Fibroblast of lung (primary cell): ENCODE measurements around the gene TSSK2. TPM values are rescaled to one million over a fixed set of nuclear protein-coding genes. Genes with fewer than 3 reads are reported as not detected.

Experiments
- DNase-seq, 2 donors: peaks; one replicate each; pipeline versions ENCODE4 v3.0.0 to v3.0.0-alpha.2; 2010; ENCODE audit warnings: low read depth in 2 of 2
- H2AFZ ChIP-seq: 2 replicates; pipeline ENCODE4 v1.5.1; 2012; ENCODE audit warnings: low read length, control low read depth, inconsistent platforms
- H3K27ac ChIP-seq: 2 replicates; pipeline ENCODE4 v1.5.1; 2011; ENCODE audit warnings: low read length, control low read depth; ENCODE audit not compliant: insufficient read depth
- H3K27me3 ChIP-seq: 2 replicates; pipeline ENCODE4 v1.5.1; 2011; ENCODE audit warnings: mild to moderate bottlenecking, low read length; ENCODE audit not compliant: control insufficient read depth, insufficient read depth
- H3K36me3 ChIP-seq: 2 replicates; pipeline ENCODE4 v1.5.1; 2011; ENCODE audit warnings: low read length; ENCODE audit not compliant: control insufficient read depth, insufficient read depth
- H3K4me1 ChIP-seq: 2 replicates; pipeline ENCODE4 v1.5.1; 2011; ENCODE audit warnings: low read length; ENCODE audit not compliant: control insufficient read depth, insufficient read depth; ENCODE audit errors: extremely low read depth
- H3K4me2 ChIP-seq: 2 replicates; pipeline ENCODE4 v1.5.1; 2011; ENCODE audit warnings: low read length, control low read depth; ENCODE audit not compliant: insufficient read depth; ENCODE audit errors: extremely low read depth
- H3K4me3 ChIP-seq, 4 experiments: fragments of 200-600 bp in 1 of 4; sonication (generic) in 1 of 4; replicated peaks in 1 of 4; 2 replicates each; pipeline ENCODE4 v1.5.1; 2011 to 2016; ENCODE audit warnings: low read length in 4 of 4, low read depth in 3 of 4, mild to moderate bottlenecking in 3 of 4, control low read depth in 2 of 4, inconsistent platforms in 1 of 4, mixed read lengths in 1 of 4; ENCODE audit not compliant: insufficient read depth in 1 of 4; ENCODE audit errors: control extremely low read depth in 1 of 4
- H3K79me2 ChIP-seq: 2 replicates; pipeline ENCODE4 v1.5.1; 2012; ENCODE audit warnings: mild to moderate bottlenecking, low read length, inconsistent platforms; ENCODE audit not compliant: control insufficient read depth, insufficient read depth
- H3K9ac ChIP-seq: 2 replicates; pipeline ENCODE4 v1.5.1; 2011; ENCODE audit warnings: mild to moderate bottlenecking, low read length, control low read depth; ENCODE audit not compliant: insufficient read depth
- H3K9me3 ChIP-seq: 2 replicates; pipeline ENCODE4 v1.5.1; 2012; ENCODE audit warnings: low read depth, low read length; ENCODE audit not compliant: control insufficient read depth, insufficient read depth
- H4K20me1 ChIP-seq: 2 replicates; pipeline ENCODE4 v1.5.1; 2011; ENCODE audit warnings: low read length; ENCODE audit not compliant: control insufficient read depth, insufficient read depth; ENCODE audit errors: extremely low read depth
- CTCF ChIP-seq, 2 donors: IDR thresholded peaks in 1 of 2; conservative IDR thresholded peaks in 1 of 2; 1 replicate in 1 of 2; 2 replicates in 1 of 2; pipeline ENCODE4 v1.5.1; 2011 to 2012; ENCODE audit warnings: low read length in 2 of 2, control low read depth in 1 of 2, inconsistent platforms in 1 of 2, low read depth in 1 of 2, mild to moderate bottlenecking in 1 of 2
- EZH2 ChIP-seq: IDR thresholded peaks from 2 replicates; pipeline ENCODE4 v1.5.1; 2012; ENCODE audit warnings: low read length, control low read depth, mild to moderate bottlenecking; ENCODE audit errors: missing control alignments
- polyA plus RNA-seq, 2 donors: library from polyadenylated mRNA; depleted of rRNA in 1 of 2; stranded (reverse) in 1 of 2; unstranded in 1 of 2; fragments of >200 nt; gene quantifications; 2 replicates each; pipeline ENCODE4 v1.2.1, GENCODE V29; 2011 to 2012; ENCODE audit warnings: missing spikeins in 1 of 2
- total RNA-seq: library from RNA; depleted of rRNA; stranded (reverse); fragments of >200 nt; gene quantifications from 2 replicates; pipeline ENCODE4 v1.2.1, GENCODE V29; 2014

Gene TSSK2
- total and polyA plus RNA-seq, 2 donors (not counting 1 experiment from before 2014, with no cell fraction given), result not detected

GRCh38 chr22:19142394-19142793 is 11.3 kb downstream of the TSSK2 start:
- no peak overlapping the region for H2AFZ ChIP-seq

DNA sequence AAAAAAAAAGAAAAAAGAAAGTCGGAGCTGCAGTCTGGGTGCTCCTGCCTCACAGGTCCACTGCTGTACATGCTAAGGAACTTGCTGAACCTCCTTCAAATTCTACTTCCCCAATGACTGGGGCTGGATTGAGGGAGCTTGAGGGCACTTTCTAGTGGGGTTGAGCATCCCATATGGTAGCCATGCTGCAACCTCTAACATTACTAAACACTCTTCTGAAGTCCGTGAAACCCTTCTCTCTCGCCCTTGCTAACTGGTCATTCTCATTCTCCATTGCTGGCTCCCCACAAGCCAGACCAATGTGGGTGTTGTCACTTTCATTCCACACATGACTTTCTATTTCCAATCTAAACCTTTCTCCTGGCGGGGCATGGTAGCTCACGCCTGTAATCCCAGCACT is 12.1 kb downstream of the TSSK2 start:
- Histone ChIP-seq H3K4me2 (peak overlapping the region; percentile 51), H4K20me1 (no peaks in the 10 kb centered on the region)

More at GRCh38 chr22:19142394-19142793, 11.3 kb downstream of the TSSK2 start:
- H3K9ac ChIP-seq, result no peak overlapping the region
- no peak overlapping the region for H3K4me2 ChIP-seq
- no peaks in the 10 kb centered on the region for H4K20me1 ChIP-seq
- no peaks in the 10 kb centered on the region for H3K9me3 ChIP-seq
- no peak for TF ChIP-seq CTCF (conservative IDR thresholded peaks at IDR 0.05 in 1 of 2, IDR thresholded peaks at IDR 0.05 in 1 of 2; ENCODE audit: low read depth in 1 of 2, low read length in 2 of 2)
- H3K4me1 ChIP-seq, result no peaks in the 10 kb centered on the region
- peaks cover 12% of the 10 kb centered on the region for H3K79me2 ChIP-seq
- peaks cover 27% of the 10 kb centered on the region for H3K36me3 ChIP-seq
- no peak overlapping the region for H3K4me3 ChIP-seq
- no peak overlapping the region for H3K27ac ChIP-seq
- H3K27me3 ChIP-seq, result no peaks in the 10 kb centered on the region
- DNase-seq, result no peak

GRCh38 chr22:19143967-19144400 is 12.9 kb downstream of the TSSK2 start:
- H3K27ac ChIP-seq, result peak overlapping the region; percentile 88
- H3K27me3 ChIP-seq, result peaks cover 15% of the 10 kb centered on the region
- peak overlapping the region; percentile 97 for H3K4me2 ChIP-seq
- no peaks in the 10 kb centered on the region for H4K20me1 ChIP-seq
- H3K79me2 ChIP-seq, result peaks cover 12% of the 10 kb centered on the region
- DNase-seq, result peak; percentile 11 to 25
- H3K9ac ChIP-seq, result peak overlapping the region; percentile 84
- peak overlapping the region; percentile 83 for H2AFZ ChIP-seq
- no peaks in the 10 kb centered on the region for H3K4me1 ChIP-seq
- H3K4me3 ChIP-seq, result peak overlapping the region; percentile 90 to 96 (median 96)
- peaks cover 25% of the 10 kb centered on the region for H3K36me3 ChIP-seq
- TF ChIP-seq CTCF (conservative IDR thresholded peaks at IDR 0.05 in 1 of 2, IDR thresholded peaks at IDR 0.05 in 1 of 2; ENCODE audit: low read depth in 1 of 2, low read length in 2 of 2), result no peak
- TF ChIP-seq EZH2, result no peak
- H3K9me3 ChIP-seq, result no peaks in the 10 kb centered on the region

More for the DNA sequence above, 12.1 kb downstream of the TSSK2 start:
- Histone ChIP-seq H3K4me1 (no peaks in the 10 kb centered on the region), H3K36me3 (peaks cover 26% of the 10 kb centered on the region), H3K9me3 (no peaks in the 10 kb centered on the region), H3K27me3 (peaks cover 8% of the 10 kb centered on the region), H3K79me2 (peaks cover 12% of the 10 kb centered on the region), H3K4me3 (peak overlapping the region in 1 of 4 experiments; percentile 96), H3K9ac (no peak overlapping the region), H3K27ac (no peak overlapping the region), H2AFZ (no peak overlapping the region)
- no peak for DNase-seq
- TF ChIP-seq EZH2, result no peak
- no peak for TF ChIP-seq CTCF (conservative IDR thresholded peaks at IDR 0.05 in 1 of 2, IDR thresholded peaks at IDR 0.05 in 1 of 2; ENCODE audit: low read depth in 1 of 2, low read length in 2 of 2)
